HUES48 (cell line): ENCODE data around the gene MORC2.

ENCODE experiments used
- H3K27ac ChIP-seq: one replicate; pipeline ENCODE4 v1.7.0; 2013; ENCODE audit warnings: low read depth, low read length, inconsistent platforms
- H3K27me3 ChIP-seq: 2 replicates; pipeline ENCODE4 v1.6.1; 2013; ENCODE audit warnings: mild to moderate bottlenecking, low read length; ENCODE audit not compliant: control insufficient read depth, insufficient read depth
- H3K36me3 ChIP-seq: 2 replicates; pipeline ENCODE4 v1.6.1; 2013; ENCODE audit warnings: low read length; ENCODE audit not compliant: control insufficient read depth, insufficient read depth
- H3K4me1 ChIP-seq: 2 replicates; pipeline ENCODE4 v1.6.1; 2013; ENCODE audit warnings: mild to moderate bottlenecking, low read length; ENCODE audit not compliant: control insufficient read depth, insufficient read depth
- H3K4me3 ChIP-seq: 2 replicates; pipeline ENCODE4 v1.5.1; 2013; ENCODE audit warnings: mild to moderate bottlenecking, low read depth, low read length
- H3K9ac ChIP-seq: 2 replicates; pipeline ENCODE4 v1.6.1; 2013; ENCODE audit warnings: mild to moderate bottlenecking, low read depth, low read length, moderate library complexity
- H3K9me3 ChIP-seq: 2 replicates; pipeline ENCODE4 v1.6.1; 2013; ENCODE audit warnings: low read length; ENCODE audit not compliant: control insufficient read depth, insufficient read depth

Gene MORC2

GRCh38 chr22:30879415-30879797 lies 89.2 kb downstream of the MORC2 start:
- Histone ChIP-seq H3K27ac (no peak overlapping the region), H3K4me1 (no peaks in the 10 kb centered on the region), H3K9ac (no peak overlapping the region), H3K27me3 (no peaks in the 10 kb centered on the region), H3K9me3 (no peaks in the 10 kb centered on the region), H3K4me3 (no peak overlapping the region), H3K36me3 (no peaks in the 10 kb centered on the region)

GRCh38 chr22:30878516-30879414 lies 89.8 kb downstream of the MORC2 start:
- no peaks in the 10 kb centered on the region for H3K36me3 ChIP-seq
- no peak overlapping the region for H3K9ac ChIP-seq
- H3K4me3 ChIP-seq = no peak overlapping the region
- H3K27me3 ChIP-seq = no peaks in the 10 kb centered on the region
- H3K4me1 ChIP-seq = no peaks in the 10 kb centered on the region
- H3K27ac ChIP-seq = no peak overlapping the region
- H3K9me3 ChIP-seq = no peaks in the 10 kb centered on the region

DNA sequence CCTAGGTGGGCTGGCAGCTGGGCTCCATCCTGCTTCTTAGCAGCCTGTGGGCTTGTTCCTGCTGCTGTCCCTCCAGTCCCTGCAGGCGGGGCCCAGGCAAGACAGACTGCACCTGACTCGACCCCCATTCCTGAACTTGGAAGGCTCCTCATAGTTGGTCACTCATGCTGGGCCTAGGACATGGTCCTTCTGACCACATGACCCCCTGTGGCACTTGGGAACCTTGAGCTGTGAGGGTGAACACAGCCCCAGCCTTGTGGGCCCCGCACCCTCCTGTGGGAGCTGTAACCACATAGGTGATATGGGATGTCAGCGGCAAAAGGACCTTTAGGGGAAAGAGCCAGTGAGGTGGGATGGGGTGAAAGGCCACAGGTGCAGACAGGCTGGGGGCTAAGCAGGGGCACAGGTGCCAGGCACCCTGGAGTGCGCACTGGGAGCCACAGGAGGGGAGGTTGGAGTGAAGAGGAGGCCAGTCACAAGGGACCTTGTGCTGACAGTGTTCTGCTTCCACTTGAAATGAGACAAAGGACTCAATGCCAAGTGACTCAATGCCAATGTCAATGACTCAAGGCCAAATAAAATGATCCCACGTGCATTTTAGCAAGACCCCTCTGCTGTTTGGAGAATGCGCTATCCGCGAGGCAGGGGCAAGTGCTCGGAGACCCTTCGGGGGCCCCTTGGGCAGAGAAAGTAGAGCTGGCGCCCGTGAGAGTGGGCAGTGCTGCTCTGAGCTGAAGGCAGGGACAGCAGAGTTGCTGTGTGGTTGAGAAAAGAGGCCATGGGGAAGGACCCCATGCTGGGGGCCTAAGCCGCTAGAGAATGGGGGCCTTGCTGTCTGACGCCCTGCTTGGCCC lies 90.7 kb downstream of the MORC2 start:
- Histone ChIP-seq H3K36me3 (no peaks in the 10 kb centered on the region), H3K4me1 (no peaks in the 10 kb centered on the region), H3K9ac (no peak overlapping the region), H3K9me3 (no peaks in the 10 kb centered on the region), H3K27me3 (no peaks in the 10 kb centered on the region), H3K27ac (no peak overlapping the region), H3K4me3 (no peak overlapping the region)

DNA sequence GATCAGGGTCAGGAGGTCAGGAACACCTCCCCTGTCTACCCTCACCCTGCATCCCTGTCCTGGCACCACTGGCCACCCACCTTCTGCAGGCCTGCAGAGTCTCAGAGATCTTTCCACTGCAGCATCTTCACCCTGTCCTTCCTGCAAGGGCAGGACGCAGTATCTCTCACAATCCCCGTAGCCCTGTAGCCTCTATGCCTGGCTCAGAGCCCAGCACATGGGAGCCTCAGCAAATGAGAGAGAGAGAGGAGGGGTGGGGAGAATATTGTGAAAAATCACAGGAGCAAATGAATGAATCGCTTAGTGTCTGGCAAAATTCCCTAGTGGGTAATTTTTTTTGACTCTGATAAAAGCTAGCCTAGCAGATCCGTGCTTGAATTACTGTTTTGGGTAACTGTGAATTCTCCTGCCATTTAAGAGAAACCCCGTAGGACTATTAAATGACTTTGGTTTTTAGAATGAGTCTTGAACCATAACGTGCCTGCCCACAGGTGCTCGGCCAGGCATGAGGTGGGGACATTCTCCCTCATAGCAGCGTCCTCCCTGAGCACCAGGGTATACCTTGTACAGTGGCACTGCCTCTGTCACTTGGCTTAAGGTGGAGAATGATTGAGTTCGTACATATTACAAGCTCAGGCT lies 91.5 kb downstream of the MORC2 start:
- Histone ChIP-seq H3K4me3 (no peak overlapping the region), H3K4me1 (no peaks in the 10 kb centered on the region), H3K27ac (no peak overlapping the region), H3K36me3 (no peaks in the 10 kb centered on the region), H3K27me3 (no peaks in the 10 kb centered on the region), H3K9me3 (no peaks in the 10 kb centered on the region), H3K9ac (no peak overlapping the region)

- H3K4me1 ChIP-seq = no peaks in the 10 kb centered on the region
- no peaks in the 10 kb centered on the region for H3K36me3 ChIP-seq
- no peak overlapping the region for H3K9ac ChIP-seq
- no peaks in the 10 kb centered on the region for H3K9me3 ChIP-seq
- no peaks in the 10 kb centered on the region for H3K27me3 ChIP-seq
- no peak overlapping the region for H3K27ac ChIP-seq
- H3K4me3 ChIP-seq = no peak overlapping the region
These were observed 92.3 kb downstream of the MORC2 start for GRCh38 chr22:30876221-30876751.

DNA sequence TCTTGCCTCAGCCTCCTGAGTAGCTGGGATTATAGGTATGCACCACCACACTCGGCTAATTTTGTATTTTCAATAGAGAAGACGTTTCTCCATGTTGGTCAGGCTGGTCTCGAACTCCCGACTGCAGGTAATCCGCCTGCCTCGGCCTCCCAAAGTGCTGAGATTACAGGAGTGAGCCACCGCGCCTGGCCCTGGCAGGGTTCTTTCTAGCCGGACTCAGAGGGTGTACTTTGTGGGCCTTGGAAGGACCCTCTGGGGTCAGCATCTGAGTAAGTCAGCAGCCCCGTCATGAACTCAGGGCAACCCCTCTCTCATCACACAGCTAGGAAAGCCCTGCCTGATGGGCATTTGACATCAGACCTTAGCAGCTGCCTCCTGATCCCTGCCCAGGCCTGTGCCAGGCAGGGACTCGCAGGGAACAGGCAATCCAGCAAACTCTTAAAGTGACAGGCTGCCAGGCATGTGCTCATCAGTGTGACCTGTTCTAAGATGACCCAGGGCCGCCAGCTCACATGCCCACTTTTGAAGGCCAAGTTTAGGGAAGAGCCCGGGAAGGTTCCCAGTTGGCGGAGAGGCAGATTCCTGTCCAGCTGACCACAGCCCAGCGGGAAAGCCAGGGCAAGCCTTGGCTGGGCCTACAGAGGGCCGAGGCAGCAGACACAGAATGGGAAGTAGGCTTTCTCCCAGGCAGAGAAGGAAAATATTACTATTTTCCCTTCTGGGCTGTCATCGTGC lies 92.9 kb downstream of the MORC2 start:
- no peaks in the 10 kb centered on the region for H3K36me3 ChIP-seq
- H3K27me3 ChIP-seq = no peaks in the 10 kb centered on the region
- H3K4me3 ChIP-seq = no peak overlapping the region
- H3K27ac ChIP-seq = no peak overlapping the region
- H3K9ac ChIP-seq = no peak overlapping the region
- no peaks in the 10 kb centered on the region for H3K4me1 ChIP-seq
- H3K9me3 ChIP-seq = no peaks in the 10 kb centered on the region
